HepG2 (cell line): ENCODE data around the gene EIF3J. TPM values are rescaled to one million over a fixed set of nuclear protein-coding genes. Genes with fewer than 3 reads are reported as not detected.

Experiments
- ATAC-seq: fragments of 200-7000 bp; cut with Tn5 transposase; 3 replicates; pipeline ENCODE4 v1.9.1; 2020; ENCODE audit warnings: mild to moderate bottlenecking, moderate library complexity
- BruUV-seq: library from RNA; stranded (reverse); fragments of 400-500 nt; replicated peaks from 2 replicates; lab custom pipeline; 2021; lab: Mats Ljungman, UMichigan
- CTCF ChIA-PET: fragments of 300-600 bp; formaldehyde crosslinking; extraction: SDS; loops from one replicate; lab custom pipeline; 2021; ENCODE audit warnings: low total read pairs, inconsistent platforms, low intra/inter-chr PET ratio; lab: Yijun Ruan, JAX
- POLR2A ChIA-PET: fragments of 350-600 bp; sonication (Branson Sonifier 250); formaldehyde crosslinking; loops from one replicate; lab custom pipeline; 2020; ENCODE audit warnings: antibody characterized with exemption, inconsistent platforms; lab: Yijun Ruan, JAX
- DNase-seq: peaks from one replicate; pipeline ENCODE4 v3.0.0-alpha.2; 2015; ENCODE audit warnings: low spot score
- FAIRE-seq: peaks from 3 replicates; lab custom pipeline; 2011; peaks lifted over from hg19 to GRCh38; lab: Jason Lieb, UNC
- H2AFZ ChIP-seq: one replicate; pipeline ENCODE4 v1.6.1; 2011; ENCODE audit warnings: low read length, inconsistent platforms
- H3K27ac ChIP-seq: fragments of 300-600 bp; 3 replicates; pipeline ENCODE4 v1.8.0; 2011; ENCODE audit warnings: mixed run types, mild to moderate bottlenecking, mixed read lengths, low read length, inconsistent platforms; ENCODE audit not compliant: insufficient read depth; ENCODE audit errors: extremely low read length
- H3K27me3 ChIP-seq, 2 experiments: fragments of 200-600 bp in 1 of 2; 2 replicates in 1 of 2; 3 replicates in 1 of 2; pipeline versions ENCODE4 v1.6.0 to v1.8.0; 2011; ENCODE audit warnings: low read length in 2 of 2, mild to moderate bottlenecking in 2 of 2, moderate library complexity in 2 of 2, inconsistent platforms in 1 of 2; ENCODE audit not compliant: insufficient read depth in 2 of 2, control insufficient read depth in 1 of 2
- H3K36me3 ChIP-seq, 2 experiments: fragments of 200-600 bp in 1 of 2; replicated peaks in 1 of 2; 2 replicates in 1 of 2; 3 replicates in 1 of 2; pipeline versions ENCODE4 v1.5.1 to v1.8.0; 2011; ENCODE audit warnings: low read length in 2 of 2, inconsistent platforms in 1 of 2; ENCODE audit not compliant: insufficient read depth in 2 of 2, control insufficient read depth in 1 of 2
- H3K4me1 ChIP-seq: 2 replicates; pipeline ENCODE4 v1.5.1; 2012; ENCODE audit warnings: low read length, inconsistent platforms; ENCODE audit not compliant: insufficient read depth
- H3K4me2 ChIP-seq: 2 replicates; pipeline ENCODE4 v1.6.0; 2011; ENCODE audit warnings: low read depth, low read length, inconsistent platforms
- H3K4me3 ChIP-seq, 3 experiments: fragments of 200-600 bp in 1 of 3; sonication (generic), shearing (Covaris generic) in 1 of 3; replicated peaks in 1 of 3; 2 replicates each; pipeline ENCODE4 v1.5.1; 2011 to 2016; ENCODE audit warnings: low read length in 3 of 3, inconsistent platforms in 2 of 3, low read depth in 2 of 3, mild to moderate bottlenecking in 2 of 3, control low read depth in 1 of 3, mixed read lengths in 1 of 3; ENCODE audit not compliant: insufficient read depth in 1 of 3
- H3K79me2 ChIP-seq: one replicate; pipeline ENCODE4 v1.6.1; 2011; ENCODE audit warnings: low read length, inconsistent platforms; ENCODE audit not compliant: insufficient read depth
- H3K9ac ChIP-seq: 2 replicates; pipeline ENCODE4 v1.6.0; 2011; ENCODE audit warnings: mild to moderate bottlenecking, low read depth, low read length, inconsistent platforms; ENCODE audit not compliant: insufficient read depth
- H3K9me3 ChIP-seq: 2 replicates; pipeline ENCODE4 v1.5.1; 2012; ENCODE audit warnings: mild to moderate bottlenecking, low read length
- H4K20me1 ChIP-seq: 2 replicates; pipeline ENCODE4 v1.6.0; 2011; ENCODE audit warnings: inconsistent platforms, mild to moderate bottlenecking, low read length, moderate library complexity; ENCODE audit not compliant: insufficient read depth
- ARID4A ChIP-seq: sonication (generic); formaldehyde crosslinking; IDR thresholded peaks from 2 replicates; pipeline ENCODE4 v1.5.0; 2020; ENCODE audit warnings: mild to moderate bottlenecking, missing genetic modification reagents, borderline replicate concordance
- DZIP1 ChIP-seq: sonication (generic); formaldehyde crosslinking; IDR thresholded peaks from 2 replicates; pipeline ENCODE4 v1.5.0; 2020; ENCODE audit warnings: mild to moderate bottlenecking, missing genetic modification reagents
- FOXA1 ChIP-seq, 2 experiments: fragments of 450-650 bp in 1 of 2; sonication (generic) in 1 of 2; formaldehyde crosslinking in 1 of 2; IDR thresholded peaks; 2 replicates each; pipeline versions ENCODE4 v1.4.0 to v1.6.1; 2016 to 2020; ENCODE audit warnings: missing genetic modification reagents in 1 of 2
- HOMEZ ChIP-seq: IDR thresholded peaks from 2 replicates; pipeline ENCODE4 v1.6.1; 2016; ENCODE audit warnings: low read depth
- ISL2 ChIP-seq: sonication (generic); formaldehyde crosslinking; IDR thresholded peaks from 2 replicates; pipeline ENCODE4 v1.5.0; 2020; ENCODE audit warnings: missing genetic modification reagents
- RARA ChIP-seq: IDR thresholded peaks from 2 replicates; pipeline ENCODE4 v1.6.1; 2016; ENCODE audit warnings: missing genetic modification reagents, missing compliant biosample characterization
- SRSF4 ChIP-seq: fragments of 200-400 bp; formaldehyde crosslinking; IDR thresholded peaks from one replicate; pipeline ENCODE4 v1.6.1; 2018; ENCODE audit warnings: mild to moderate bottlenecking, low read depth, low read length, moderate library complexity; ENCODE audit not compliant: poor library complexity, severe bottlenecking
- TCF7 ChIP-seq: sonication (generic); IDR thresholded peaks from 2 replicates; pipeline ENCODE4 v1.6.1; 2016; ENCODE audit warnings: antibody characterized with exemption, low read depth
- ZNF18 ChIP-seq: sonication (generic); formaldehyde crosslinking; IDR thresholded peaks from 2 replicates; pipeline ENCODE4 v1.8.0; 2022; ENCODE audit warnings: mild to moderate bottlenecking, missing genetic modification reagents; ENCODE audit not compliant: insufficient replicate concordance
- ZNF253 ChIP-seq: sonication (generic); formaldehyde crosslinking; IDR thresholded peaks from 2 replicates; pipeline ENCODE4 v1.8.0; 2022; ENCODE audit warnings: mild to moderate bottlenecking, missing genetic modification reagents, borderline replicate concordance
- ZNF572 ChIP-seq: sonication (generic); formaldehyde crosslinking; IDR thresholded peaks from 2 replicates; pipeline ENCODE4 v1.5.1; 2020; ENCODE audit warnings: mild to moderate bottlenecking, missing genetic modification reagents
- ZNF841 ChIP-seq: sonication (generic); formaldehyde crosslinking; IDR thresholded peaks from 2 replicates; pipeline ENCODE4 v1.8.1; 2023; ENCODE audit warnings: missing genetic modification reagents, borderline replicate concordance
- WGBS: methylation state at CpG from one replicate; pipeline ENCODE4 v1.1.6; 2017; ENCODE audit warnings: low lambda C conversion rate; 5-methylcytosine and 5-hydroxymethylcytosine counted together
- in situ Hi-C: cut with HindIII; loops from 2 replicates; pipeline ENCODE4 v1.10.0; 2017; ENCODE audit warnings: low pct_unique_long_range_greater_than_20kb; ENCODE audit not compliant: extremely low pct_ligation_motif_present
- intact Hi-C: fragments of 100-400 bp; cut with micrococcal nuclease; formaldehyde crosslinking; loops from one replicate; pipeline ENCODE4 v1.10.0; 2022; ENCODE audit not compliant: unreplicated experiment
- polyA plus RNA-seq, 8 experiments: library from polyadenylated mRNA; depleted of rRNA in 3 of 8; stranded (reverse) in 7 of 8; unstranded in 1 of 8; fragments of >200 nt; fragmentation: Illumina TruSeq in 4 of 8; extraction: Trizol in 4 of 8; gene quantifications; 2 replicates each; pipeline versions ENCODE4 v1.2.1 to v1.2.3, GENCODE V29; 2011 to 2016; ENCODE audit warnings: low read depth in 4 of 8, missing spikeins in 1 of 8, mixed read lengths in 1 of 8; ENCODE audit not compliant: insufficient read depth in 1 of 8
- total RNA-seq, 5 experiments: library from RNA; depleted of rRNA; stranded (reverse); fragments of >200 nt; fragmentation: Illumina TruSeq; extraction: Trizol; gene quantifications; 2 replicates each; pipeline ENCODE4 v1.2.3, GENCODE V29; 2016; ENCODE audit warnings: low read depth in 1 of 5

Gene EIF3J
- total and polyA plus RNA-seq, 2 of the 13 experiments (the other 11 are each of a cell fraction or from before 2014, with no cell fraction given): 51.7 to 69.2 TPM

- TF ChIP-seq ARID4A (CRISPR knock-in tag) (no peak), ZNF841 (CRISPR knock-in tag) (no peak), ZNF18 (CRISPR knock-in tag) (no peak)
Measured at GRCh38 chr15:44585633-44586032, 48.7 kb downstream of the EIF3J start (continued).

GRCh38 chr15:44588541-44588940, 51.6 kb downstream of the EIF3J start:
- H3K9me3 ChIP-seq: peaks cover 10% of the 10 kb centered on the region
- no peak overlapping the region for H3K4me2 ChIP-seq
- peaks cover 16 to 66% of the 10 kb centered on the region in 2 experiments for H3K36me3 ChIP-seq
- H3K4me3 ChIP-seq: no peak overlapping the region
- in situ Hi-C loops (loop anchor here (10.0 to 25.0 kb wide), 2 partner anchors 146 to 324 kb away; partner anchors contain the start of gene TRIM69), intact Hi-C loops (no loop called here)
- H2AFZ ChIP-seq: no peak overlapping the region
- no peaks in the 10 kb centered on the region for H4K20me1 ChIP-seq
- no peak overlapping the region for H3K9ac ChIP-seq
- no TSS peak for BruUV-seq
- POLR2A ChIA-PET: interaction anchor here (1.3 kb wide), 1 partner anchor 150 kb away, joined by 3 read pairs; no protein-coding TSS in a partner anchor
- no peak for ATAC-seq
- no peak for FAIRE-seq
- H3K79me2 ChIP-seq: no peaks in the 10 kb centered on the region
- WGBS: 45% methylated on average over 5 of the region's 5 CpGs
- H3K27ac ChIP-seq: no peak overlapping the region
- H3K27me3 ChIP-seq: no peaks in the 10 kb centered on the region
- CTCF ChIA-PET: no interaction called here
- peak; percentile 68 for DNase-seq
- peaks cover 6% of the 10 kb centered on the region; the same call in 1 of the 2 replicates for H3K4me1 ChIP-seq
- TF ChIP-seq ISL2 (0 out of 2 replicates have a peak, but pooled peaks have one; percentile 37), FOXA1 (IDR thresholded peaks at IDR 0.05) (no peak), FOXA1 (CRISPR knock-in tag; IDR thresholded peaks at IDR 0.05) (peak; percentile 26; the same call in 1 of the 2 replicates), RARA (CRISPR knock-in tag) (no peak), DZIP1 (CRISPR knock-in tag) (no peak), HOMEZ (CRISPR knock-in tag) (0 out of 2 replicates have a peak, but pooled peaks have one; percentile 37), ZNF253 (CRISPR knock-in tag) (peak; percentile 71; the same call in 1 of the 2 replicates), ZNF572 (CRISPR knock-in tag) (no peak), TCF7 (peak; percentile 62), SRSF4 (no peak)
